GM21717 (cell line): ENCODE results near the gene INPP4B.

Experiments
- ATAC-seq: cut with Tn5 transposase; IDR thresholded peaks from one replicate; pipeline ENCODE4 v1.9.1; 2021; ENCODE audit warnings: mild to moderate bottlenecking, moderate library complexity; ENCODE audit not compliant: unreplicated experiment

INPP4B gene

GRCh38 chr4:142386856-142387255 lies 459.2 kb downstream of the INPP4B start:
- ATAC-seq: no peak

GRCh38 chr4:142386449-142386848 lies 459.7 kb downstream of the INPP4B start:
- no peak for ATAC-seq

- no peak for ATAC-seq
Measured at GRCh38 chr4:142383800-142384470, 462.2 kb downstream of the INPP4B start.

GRCh38 chr4:142383354-142383753 lies 462.7 kb downstream of the INPP4B start:
- no peak for ATAC-seq

GRCh38 chr4:142380052-142380602 lies 466.0 kb downstream of the INPP4B start:
- no peak for ATAC-seq

- no peak for ATAC-seq
Measured at GRCh38 chr4:142379277-142380051, 466.6 kb downstream of the INPP4B start.

GRCh38 chr4:142378179-142378578 lies 467.9 kb downstream of the INPP4B start:
- no peak for ATAC-seq

- peak; percentile 65 for ATAC-seq
Measured at GRCh38 chr4:142377342-142378091, 468.6 kb downstream of the INPP4B start.

GRCh38 chr4:142376204-142376603 lies 469.9 kb downstream of the INPP4B start:
- no peak for ATAC-seq

GRCh38 chr4:142373610-142374009 lies 472.5 kb downstream of the INPP4B start:
- no peak for ATAC-seq

- ATAC-seq: no peak
Measured at GRCh38 chr4:142372530-142373260, 473.4 kb downstream of the INPP4B start.

- ATAC-seq: no peak
Measured at GRCh38 chr4:142369141-142369540, 477.0 kb downstream of the INPP4B start.

- ATAC-seq: no peak
Measured at GRCh38 chr4:142367418-142368180, 478.5 kb downstream of the INPP4B start.

- ATAC-seq: no peak
Measured at GRCh38 chr4:142366769-142367181, 479.3 kb downstream of the INPP4B start.

GRCh38 chr4:142365391-142365790 lies 480.7 kb downstream of the INPP4B start:
- no peak for ATAC-seq

- no peak for ATAC-seq
Measured at GRCh38 chr4:142363686-142364085, 482.4 kb downstream of the INPP4B start.

GRCh38 chr4:142361981-142362380 lies 484.1 kb downstream of the INPP4B start:
- no peak for ATAC-seq

GRCh38 chr4:142360657-142361056 lies 485.4 kb downstream of the INPP4B start:
- ATAC-seq: no peak

- ATAC-seq: no peak
Measured at GRCh38 chr4:142358656-142359055, 487.4 kb downstream of the INPP4B start.

GRCh38 chr4:142356801-142357200 lies 489.3 kb downstream of the INPP4B start:
- no peak for ATAC-seq
